Measurements from ENCODE around the gene SORL1.
A peak's percentile ranks its signal among the peaks of the same experiment; 100 is the strongest.

The SORL1 gene

GRCh38 chr11:121530257-121530656 is 78.1 kb downstream of the SORL1 start:
- no peak for DNase-seq

- no peak for DNase-seq
Observed at GRCh38 chr11:121533601-121534000, 81.5 kb downstream of the SORL1 start.

- peak in 19 of 56 donors; percentile 6 to 63 (median 34) for DNase-seq
Observed at GRCh38 chr11:121534131-121535093, 82.3 kb downstream of the SORL1 start.

GRCh38 chr11:121535129-121535796 is 83.1 kb downstream of the SORL1 start:
- no peak for DNase-seq

DNA sequence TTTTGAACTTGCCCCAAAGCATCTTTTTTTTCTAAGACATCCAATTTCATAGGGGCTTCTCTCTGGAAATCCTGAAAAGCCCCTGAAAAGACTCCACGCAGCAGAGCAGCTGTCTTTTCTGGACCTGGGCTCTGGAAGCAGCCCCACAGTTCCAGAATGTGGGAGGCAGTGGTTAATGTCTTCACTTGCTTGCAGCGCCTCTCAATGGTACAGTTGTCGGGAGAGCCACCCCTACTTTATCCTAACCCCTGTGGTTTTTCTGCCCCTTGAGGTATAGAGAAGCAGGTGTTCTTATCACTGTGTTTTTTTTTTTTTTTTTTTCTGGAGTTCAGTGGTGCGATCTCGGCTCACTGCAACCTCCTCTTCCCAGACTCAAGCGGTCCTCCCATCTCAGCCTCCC is 84.0 kb downstream of the SORL1 start:
- DNase-seq, result no peak

DNA sequence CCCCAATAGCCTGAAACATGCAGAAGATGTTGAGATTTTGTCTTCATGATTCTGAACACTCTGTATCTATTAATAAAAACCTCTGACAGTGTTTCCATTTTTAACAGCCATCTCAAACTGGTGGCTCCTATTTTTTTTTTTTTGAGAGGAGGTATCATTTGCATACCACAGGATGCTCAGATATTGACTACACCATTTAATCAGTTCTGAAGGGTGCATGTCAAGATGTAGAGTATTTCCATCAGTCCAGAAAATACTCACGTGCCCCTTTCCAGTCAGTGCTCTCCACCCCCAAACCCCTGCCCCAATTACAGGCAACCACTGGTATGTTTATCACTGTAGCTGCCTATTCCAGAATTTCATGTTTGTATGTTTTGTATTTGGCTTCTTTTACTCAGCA is 85.9 kb downstream of the SORL1 start:
- DNase-seq, result no peak

GRCh38 chr11:121539000-121539399 is 86.9 kb downstream of the SORL1 start:
- no peak for DNase-seq

- DNase-seq, result no peak
Observed at GRCh38 chr11:121540627-121541026, 88.5 kb downstream of the SORL1 start.

GRCh38 chr11:121543836-121544380 is 91.8 kb downstream of the SORL1 start:
- DNase-seq, result no peak

DNA sequence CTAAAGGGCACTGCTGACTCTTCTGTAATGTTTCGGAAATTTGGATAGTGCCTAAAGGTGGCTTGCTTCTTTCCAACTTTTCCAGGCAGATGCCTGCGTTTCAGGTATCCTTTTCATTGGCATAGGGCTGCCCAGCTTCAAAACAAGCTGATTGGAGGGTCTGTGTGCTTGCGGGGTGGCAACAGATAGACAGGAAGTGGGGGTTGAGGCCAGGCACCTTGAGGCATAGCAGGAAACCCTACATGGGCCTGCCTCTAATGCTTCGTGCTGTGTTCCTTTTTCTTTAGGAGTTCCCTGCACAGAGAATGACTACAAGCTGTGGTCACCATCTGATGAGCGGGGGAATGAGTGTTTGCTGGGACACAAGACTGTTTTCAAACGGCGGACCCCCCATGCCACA is 92.8 kb downstream of the SORL1 start:
- DNase-seq, result no peak

DNA sequence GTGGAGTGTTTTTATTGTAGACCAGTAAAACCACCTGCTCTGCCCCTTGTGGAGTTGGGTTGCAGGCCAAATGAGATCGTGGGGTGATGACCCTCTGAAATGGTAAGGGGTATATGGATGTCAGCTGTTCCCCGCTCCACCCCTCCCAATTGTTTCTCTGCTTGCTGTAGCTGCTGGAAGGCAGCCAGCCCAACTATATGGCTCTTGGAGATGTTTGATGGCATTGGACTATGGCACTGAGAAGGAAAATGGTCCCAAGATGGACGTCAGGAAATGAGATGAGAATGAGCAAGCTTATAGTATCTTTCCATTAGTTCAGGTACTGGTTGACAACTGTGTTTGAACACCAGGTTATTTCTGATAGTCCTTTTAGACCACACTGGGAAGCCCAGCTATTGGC is 95.5 kb downstream of the SORL1 start:
- DNase-seq, result no peak

DNA sequence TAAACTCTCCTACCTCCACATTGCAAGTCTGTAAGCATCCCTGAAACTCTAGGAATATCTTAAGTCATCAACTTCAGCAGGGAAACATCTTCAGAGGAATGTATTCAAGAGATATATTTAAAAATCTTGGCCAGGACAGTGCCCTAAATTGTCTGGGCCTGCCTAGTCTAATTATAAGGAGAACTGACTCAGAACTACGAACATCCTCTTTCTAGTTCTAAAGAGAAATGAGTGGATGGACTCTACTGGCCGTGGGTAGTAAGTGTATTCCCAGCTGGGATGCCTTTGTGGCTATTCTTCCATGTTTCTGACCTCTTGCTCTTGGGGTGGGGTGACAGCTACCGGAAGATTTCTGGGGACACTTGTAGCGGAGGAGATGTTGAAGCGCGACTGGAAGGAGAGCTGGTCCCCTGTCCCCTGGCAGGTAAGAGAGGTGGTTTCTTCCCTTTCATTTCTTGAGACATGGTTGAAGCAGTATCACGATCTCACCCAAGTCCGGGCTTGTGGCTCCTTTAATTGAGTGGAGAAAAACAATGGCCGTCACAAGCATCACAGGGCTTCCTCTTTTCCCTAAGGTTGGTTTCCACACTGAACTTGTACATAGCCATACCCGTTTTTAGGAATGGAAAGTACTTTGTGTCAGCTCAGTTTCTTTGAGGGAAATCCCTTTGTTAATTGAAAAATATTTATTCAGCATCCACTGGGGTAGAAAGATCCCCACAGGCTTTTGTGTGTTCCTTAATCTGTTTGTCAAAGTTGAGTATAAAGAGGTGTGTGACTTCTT is 98.3 kb downstream of the SORL1 start:
- DNase-seq, result no peak

DNA sequence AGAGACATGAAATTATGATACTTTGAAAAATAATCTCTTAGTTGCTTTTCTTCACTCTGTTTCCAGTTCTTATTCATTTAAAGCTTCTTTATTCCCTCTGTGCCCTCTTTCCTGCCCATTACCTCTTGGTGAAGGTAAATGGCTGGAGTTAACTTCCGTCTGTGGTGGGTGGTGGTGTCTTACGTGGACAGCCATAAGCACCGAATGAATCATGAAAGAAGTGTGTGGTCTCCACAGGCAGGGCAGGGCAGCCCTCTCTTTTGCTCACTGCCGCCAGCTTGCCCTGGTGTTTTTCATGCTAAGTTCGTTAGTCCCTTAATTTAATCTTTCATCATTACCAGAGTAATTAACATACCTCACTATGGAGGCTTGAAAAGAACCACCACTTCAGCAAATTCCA is 99.3 kb downstream of the SORL1 start:
- DNase-seq, result no peak

DNA sequence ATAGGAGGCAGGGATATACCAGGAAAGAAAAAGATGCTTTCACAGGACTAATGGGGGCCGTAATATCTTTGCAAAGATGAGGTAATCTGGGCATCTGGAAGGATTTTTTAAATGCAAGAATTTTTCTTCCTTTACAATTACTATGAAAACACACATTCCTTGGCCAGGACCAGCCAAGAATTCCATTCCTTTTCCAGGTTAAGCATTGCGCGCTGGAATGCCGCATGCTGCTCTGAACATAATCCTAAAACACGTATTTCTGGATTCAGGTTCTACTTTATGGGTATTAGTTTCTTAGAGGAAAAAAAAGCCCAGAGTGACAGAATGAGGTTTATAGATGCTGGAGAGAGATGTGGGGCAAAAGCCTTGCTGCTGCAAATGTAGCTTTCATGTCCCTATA is 100.0 kb downstream of the SORL1 start:
- DNase-seq, result no peak

DNA sequence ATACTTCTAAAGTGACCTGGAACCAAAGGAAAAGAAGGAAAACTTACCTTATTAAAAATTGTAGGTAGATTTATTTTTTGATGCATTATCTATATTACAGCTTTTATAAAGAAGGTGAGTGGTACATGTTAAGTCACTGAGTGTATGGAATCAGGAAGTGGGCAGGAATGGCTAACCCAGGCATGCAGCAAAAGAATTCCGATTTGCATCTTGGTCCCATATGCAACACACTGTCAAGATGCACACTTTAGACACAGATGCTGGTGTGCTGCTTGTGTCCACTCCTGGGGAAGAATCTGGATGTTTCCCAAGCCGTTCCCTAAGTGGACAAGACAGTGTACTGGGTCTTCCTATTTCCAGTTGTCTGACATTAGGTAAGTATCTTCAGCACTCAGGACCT is 100.5 kb downstream of the SORL1 start:
- DNase-seq, result no peak

DNA sequence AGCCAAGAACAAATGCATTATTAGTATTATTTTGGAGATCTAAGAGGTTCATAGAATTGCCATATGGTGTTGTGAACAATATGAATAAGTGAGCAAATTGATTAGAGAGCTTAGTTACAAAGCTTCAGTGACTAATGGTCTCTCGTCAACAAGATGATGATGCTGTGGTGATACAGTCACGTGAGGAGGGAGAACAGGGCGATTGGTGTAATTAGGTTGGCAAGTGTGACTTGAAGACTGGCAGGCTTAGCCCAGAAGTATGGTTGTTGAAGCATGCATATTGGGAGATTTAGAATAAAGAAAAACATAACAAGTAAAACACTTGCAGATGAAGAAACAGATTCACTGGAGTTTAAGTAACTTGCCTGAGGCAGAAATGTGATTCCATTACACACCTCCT is 101.3 kb downstream of the SORL1 start:
- DNase-seq, result no peak

GRCh38 chr11:121553806-121554205 is 101.7 kb downstream of the SORL1 start:
- peak in 1 of 56 donors; percentile 14 for DNase-seq

DNA sequence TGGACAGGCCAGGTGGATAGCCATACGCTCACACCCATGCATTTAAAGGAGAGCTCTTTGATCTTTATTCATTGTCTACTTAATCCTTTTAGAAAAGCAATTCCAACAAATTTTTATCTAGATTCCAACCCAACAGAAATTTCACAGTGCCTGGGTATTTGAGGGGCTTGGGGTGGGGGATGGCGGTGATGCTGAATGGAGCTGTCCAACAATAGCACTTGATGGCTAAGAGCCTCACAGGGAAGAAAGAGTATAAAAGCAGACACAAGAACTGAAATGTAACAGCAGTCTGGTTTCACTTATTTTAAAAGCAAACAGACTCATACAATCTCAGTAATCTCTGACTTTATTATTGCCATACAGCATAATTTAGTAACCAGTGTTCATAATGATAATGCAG is 102.4 kb downstream of the SORL1 start:
- no peak for DNase-seq

DNA sequence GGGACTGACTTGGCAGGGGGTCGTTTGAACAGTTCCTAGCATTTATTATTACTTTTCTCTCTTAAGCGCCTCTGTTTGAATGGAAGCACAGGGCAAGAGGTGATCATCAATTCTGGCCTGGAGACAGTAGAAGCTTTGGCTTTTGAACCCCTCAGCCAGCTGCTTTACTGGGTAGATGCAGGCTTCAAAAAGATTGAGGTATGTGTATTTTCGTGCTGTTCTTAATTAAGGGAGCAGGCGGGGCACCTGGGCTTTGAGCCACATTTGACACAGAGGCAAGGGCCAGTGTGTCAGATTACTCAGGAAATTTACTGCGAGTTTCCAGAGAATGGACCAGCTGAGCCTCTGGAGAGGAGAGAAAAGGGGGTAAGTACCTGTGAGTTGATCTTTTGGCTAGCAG is 103.0 kb downstream of the SORL1 start:
- no peak for DNase-seq

- DNase-seq, result no peak
Observed at GRCh38 chr11:121556937-121557336, 104.8 kb downstream of the SORL1 start.

- DNase-seq, result no peak
Observed at GRCh38 chr11:121557348-121557747, 105.2 kb downstream of the SORL1 start.

Measured in nucleus accumbens (tissue), 56 donors.